ENCODE measurements around the gene KLK8.
"Not testable (repeated sequence)": the region's sequence is repeated elsewhere in the genome, so short reads cannot be mapped to it uniquely, and the experiment has no call there.

KLK8 gene

GRCh38 chr19:51016798-51017683 lies 15.6 kb upstream of the KLK8 start:
- FAIRE-seq = no peak

- no peak for FAIRE-seq
Observed at GRCh38 chr19:51015691-51016267, 14.4 kb upstream of the KLK8 start.

- no peak for FAIRE-seq
Observed at GRCh38 chr19:51014242-51014641, 12.8 kb upstream of the KLK8 start.

GRCh38 chr19:51012661-51013190 lies 11.3 kb upstream of the KLK8 start:
- FAIRE-seq = no peak

- FAIRE-seq = no peak
Observed at GRCh38 chr19:51010066-51010795, 8.8 kb upstream of the KLK8 start.

GRCh38 chr19:51009061-51009891 lies 7.9 kb upstream of the KLK8 start:
- no peak for FAIRE-seq

- no peak for FAIRE-seq
Observed at GRCh38 chr19:51007488-51007887, 6.1 kb upstream of the KLK8 start.

GRCh38 chr19:51006406-51006805 lies 5.0 kb upstream of the KLK8 start:
- FAIRE-seq = no peak

GRCh38 chr19:51005248-51005647 lies 3.8 kb upstream of the KLK8 start:
- no peak for FAIRE-seq

GRCh38 chr19:51003316-51003715 lies 1.9 kb upstream of the KLK8 start:
- no peak for FAIRE-seq

GRCh38 chr19:51002542-51003311 lies 1.3 kb upstream of the KLK8 start:
- FAIRE-seq = no peak

GRCh38 chr19:51002089-51002532 lies 707 bp upstream of the KLK8 start:
- no peak for FAIRE-seq

- FAIRE-seq = no peak
Observed at GRCh38 chr19:51000981-51001380, 423 bp downstream of the KLK8 start.

- no peak for FAIRE-seq
Observed at GRCh38 chr19:51000426-51000825, 978 bp downstream of the KLK8 start.

GRCh38 chr19:50998686-50999085 lies 2.7 kb downstream of the KLK8 start:
- FAIRE-seq = no peak

- FAIRE-seq = no peak
Observed at GRCh38 chr19:50998061-50998460, 3.3 kb downstream of the KLK8 start.

- FAIRE-seq = no peak
Observed at GRCh38 chr19:50994129-50994528, 7.3 kb downstream of the KLK8 start.

GRCh38 chr19:50992666-50993035 lies 8.8 kb downstream of the KLK8 start:
- no peak for FAIRE-seq

- FAIRE-seq = not testable (repeated sequence)
Observed at GRCh38 chr19:50984416-50984815, 17.0 kb downstream of the KLK8 start.

- no peak for FAIRE-seq
Observed at GRCh38 chr19:50983625-50984292, 17.6 kb downstream of the KLK8 start, which contains the start of gene KLK7. Gene KLK7, minus strand, starts transcription at chr19:50983917. Its CDS starts 1,518 bp downstream, at chr19:50982399.

GRCh38 chr19:50982186-50982585 lies 19.2 kb downstream of the KLK8 start:
- no peak for FAIRE-seq
